Stomach (tissue), 4 donors: ENCODE results near the gene ALG6.

ENCODE experiments used
- CTCF ChIP-seq, 7 experiments: fragments of 450-650 bp in 4 of 7; fragments of 200-600 bp in 3 of 7; sonication (generic) in 3 of 7; IDR thresholded peaks; one replicate each; pipeline ENCODE4 v1.5.1; 2016 to 2019; ENCODE audit warnings: antibody characterized with exemption in 7 of 7, control low read depth in 2 of 7, mild to moderate bottlenecking in 1 of 7
- EP300 ChIP-seq: sonication (generic); formaldehyde crosslinking; IDR thresholded peaks from one replicate; pipeline ENCODE4 v1.6.1; 2017; ENCODE audit warnings: antibody characterized with exemption

- peak in 1 of 7 experiments; percentile 21 for TF ChIP-seq CTCF (IDR thresholded peaks at IDR 0.05)
- no peak for TF ChIP-seq EP300
These were observed at the start of gene ALG6 for GRCh38 chr1:63367215-63368103.
